ENCODE data around the gene KRT73. TPM values are rescaled to one million over a fixed set of nuclear protein-coding genes. Genes with fewer than 3 reads are reported as not detected.

KRT73 gene
- total and polyA plus RNA-seq, 2 donors (not counting 1 experiment from before 2014, with no cell fraction given): not detected

- no peaks in the 10 kb centered on the region for H3K4me1 ChIP-seq (ENCODE audit: control insufficient read depth, extremely low read depth, insufficient read depth, low read length)
- H3K27me3 ChIP-seq (ENCODE audit: control insufficient read depth, insufficient read depth, low read length): no peaks in the 10 kb centered on the region
Observed at GRCh38 chr12:52581066-52581465, 37.3 kb downstream of the KRT73 start.

GRCh38 chr12:52580496-52580895 is 37.9 kb downstream of the KRT73 start:
- Histone ChIP-seq H3K4me3 (replicated peaks in 1 of 4; ENCODE audit: control extremely low read depth in 1 of 4, insufficient read depth in 1 of 4, low read depth in 3 of 4, low read length in 4 of 4) (no peak overlapping the region), H3K9me3 (ENCODE audit: control insufficient read depth, insufficient read depth, low read depth, low read length) (no peaks in the 10 kb centered on the region), H3K36me3 (ENCODE audit: control insufficient read depth, insufficient read depth, low read length) (no peaks in the 10 kb centered on the region), H3K4me1 (ENCODE audit: control insufficient read depth, extremely low read depth, insufficient read depth, low read length) (no peaks in the 10 kb centered on the region), H2AFZ (ENCODE audit: low read length) (no peak overlapping the region), H3K4me2 (ENCODE audit: extremely low read depth, insufficient read depth, low read length) (no peak overlapping the region), H4K20me1 (ENCODE audit: control insufficient read depth, extremely low read depth, insufficient read depth, low read length) (no peaks in the 10 kb centered on the region), H3K27ac (ENCODE audit: insufficient read depth, low read length) (no peak overlapping the region), H3K27me3 (ENCODE audit: control insufficient read depth, insufficient read depth, low read length) (no peaks in the 10 kb centered on the region), H3K9ac (ENCODE audit: insufficient read depth, low read length) (no peak overlapping the region), H3K79me2 (ENCODE audit: control insufficient read depth, insufficient read depth, low read length) (no peaks in the 10 kb centered on the region)
- TF ChIP-seq EZH2 (IDR thresholded peaks at IDR 0.05; ENCODE audit: low read length, missing control alignments) (no peak), CTCF (conservative IDR thresholded peaks at IDR 0.05 in 1 of 2, IDR thresholded peaks at IDR 0.05 in 1 of 2; ENCODE audit: low read depth in 1 of 2, low read length in 2 of 2) (no peak)
- DNase-seq (ENCODE audit: low read depth in 2 of 2): no peak

More at GRCh38 chr12:52581066-52581465, 37.3 kb downstream of the KRT73 start:
- H4K20me1 ChIP-seq (ENCODE audit: control insufficient read depth, extremely low read depth, insufficient read depth, low read length): no peaks in the 10 kb centered on the region
- no peak overlapping the region for H3K4me3 ChIP-seq (replicated peaks in 1 of 4; ENCODE audit: control extremely low read depth in 1 of 4, insufficient read depth in 1 of 4, low read depth in 3 of 4, low read length in 4 of 4)
- no peaks in the 10 kb centered on the region for H3K79me2 ChIP-seq (ENCODE audit: control insufficient read depth, insufficient read depth, low read length)
- no peak for DNase-seq (ENCODE audit: low read depth in 2 of 2)
- H3K4me2 ChIP-seq (ENCODE audit: extremely low read depth, insufficient read depth, low read length): no peak overlapping the region
- H3K36me3 ChIP-seq (ENCODE audit: control insufficient read depth, insufficient read depth, low read length): no peaks in the 10 kb centered on the region
- H3K9ac ChIP-seq (ENCODE audit: insufficient read depth, low read length): no peak overlapping the region
- no peak overlapping the region for H3K27ac ChIP-seq (ENCODE audit: insufficient read depth, low read length)
- H3K9me3 ChIP-seq (ENCODE audit: control insufficient read depth, insufficient read depth, low read depth, low read length): no peaks in the 10 kb centered on the region
- H2AFZ ChIP-seq (ENCODE audit: low read length): no peak overlapping the region
- TF ChIP-seq EZH2 (IDR thresholded peaks at IDR 0.05; ENCODE audit: low read length, missing control alignments) (no peak), CTCF (conservative IDR thresholded peaks at IDR 0.05 in 1 of 2, IDR thresholded peaks at IDR 0.05 in 1 of 2; ENCODE audit: low read depth in 1 of 2, low read length in 2 of 2) (no peak)

DNA sequence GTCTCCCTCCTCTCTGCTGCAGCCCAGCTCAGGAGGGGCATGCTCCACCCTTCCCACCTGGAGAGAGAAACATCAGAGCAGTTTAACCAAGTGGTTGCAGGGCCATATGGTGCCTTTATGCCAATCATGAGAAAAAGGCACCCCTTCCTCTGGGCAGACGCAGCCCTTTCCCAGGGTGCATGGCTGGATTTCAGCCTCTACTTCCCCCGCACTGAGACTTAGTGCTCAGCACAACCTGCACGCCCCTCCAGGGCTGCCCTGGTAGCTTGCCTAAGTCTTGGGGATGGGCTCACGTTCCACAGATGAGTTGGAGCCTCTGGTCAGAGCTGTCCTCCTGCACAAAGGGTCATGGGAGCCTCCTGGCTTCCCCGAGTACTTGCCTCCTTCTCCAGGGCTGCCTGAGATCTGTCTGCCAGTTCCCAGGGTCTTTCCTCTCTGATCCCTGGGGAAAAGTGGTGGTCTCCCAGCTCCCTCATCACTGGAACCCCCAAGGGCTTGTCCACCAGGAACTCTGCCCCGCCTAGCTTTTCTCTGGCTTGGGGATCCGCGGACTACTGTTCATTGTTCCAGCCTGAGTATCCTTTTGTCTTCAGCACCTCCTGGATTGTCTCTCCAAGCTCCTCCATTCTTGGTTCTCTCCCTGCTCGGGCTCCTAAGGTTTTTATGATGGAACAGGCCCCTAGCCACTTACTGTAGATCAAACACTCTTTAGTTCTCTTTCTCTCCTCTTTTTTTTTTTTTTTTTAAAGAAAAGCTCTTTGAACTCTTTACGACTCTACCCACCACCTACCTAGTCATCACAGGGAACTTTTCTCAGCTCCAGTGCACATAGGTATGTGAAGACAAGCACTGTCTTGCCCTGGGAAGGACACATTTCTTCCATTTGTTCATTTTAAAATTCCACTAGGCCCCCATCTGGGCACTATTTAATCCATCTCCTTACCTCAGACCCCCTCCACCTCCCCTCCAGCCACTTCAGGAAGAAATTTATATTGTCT is 38.6 kb downstream of the KRT73 start:
- no peak for DNase-seq (ENCODE audit: low read depth in 2 of 2)
- H3K4me1 ChIP-seq (ENCODE audit: control insufficient read depth, extremely low read depth, insufficient read depth, low read length): no peaks in the 10 kb centered on the region
- H2AFZ ChIP-seq (ENCODE audit: low read length): no peak overlapping the region

More for the DNA sequence above, 38.6 kb downstream of the KRT73 start:
- Histone ChIP-seq H3K27ac (ENCODE audit: insufficient read depth, low read length) (no peak overlapping the region), H3K4me3 (replicated peaks in 1 of 4; ENCODE audit: control extremely low read depth in 1 of 4, insufficient read depth in 1 of 4, low read depth in 3 of 4, low read length in 4 of 4) (no peak overlapping the region), H3K27me3 (ENCODE audit: control insufficient read depth, insufficient read depth, low read length) (no peaks in the 10 kb centered on the region), H4K20me1 (ENCODE audit: control insufficient read depth, extremely low read depth, insufficient read depth, low read length) (no peaks in the 10 kb centered on the region), H3K9ac (ENCODE audit: insufficient read depth, low read length) (no peak overlapping the region), H3K4me2 (ENCODE audit: extremely low read depth, insufficient read depth, low read length) (no peak overlapping the region), H3K9me3 (ENCODE audit: control insufficient read depth, insufficient read depth, low read depth, low read length) (no peaks in the 10 kb centered on the region), H3K79me2 (ENCODE audit: control insufficient read depth, insufficient read depth, low read length) (no peaks in the 10 kb centered on the region), H3K36me3 (ENCODE audit: control insufficient read depth, insufficient read depth, low read length) (no peaks in the 10 kb centered on the region)
- TF ChIP-seq EZH2 (IDR thresholded peaks at IDR 0.05; ENCODE audit: low read length, missing control alignments): no peak
- no peak for TF ChIP-seq CTCF (conservative IDR thresholded peaks at IDR 0.05 in 1 of 2, IDR thresholded peaks at IDR 0.05 in 1 of 2; ENCODE audit: low read depth in 1 of 2, low read length in 2 of 2)

All from fibroblast of lung (primary cell).